H1 (cell line): ENCODE data around the gene MCEE. TPM values are rescaled to one million over a fixed set of nuclear protein-coding genes. Genes with fewer than 3 reads are reported as not detected.

Experiments
- ASH2L ChIP-seq: fragments of 200-600, 300-600 bp; sonication (generic); IDR thresholded peaks from one replicate; pipeline ENCODE4 v1.7.1; 2017; ENCODE audit warnings: low read length
- BACH1 ChIP-seq: IDR thresholded peaks from 2 replicates; pipeline ENCODE4 v1.6.1; 2012; ENCODE audit warnings: low read length, improper control_type of control experiment
- CHD2 ChIP-seq: IDR thresholded peaks from 2 replicates; pipeline ENCODE4 v1.6.1; 2012; ENCODE audit warnings: low read length, improper control_type of control experiment
- CREB1 ChIP-seq: IDR thresholded peaks from 2 replicates; pipeline ENCODE4 v1.6.1; 2012; ENCODE audit warnings: inconsistent platforms
- CTBP2 ChIP-seq: IDR thresholded peaks from 2 replicates; pipeline ENCODE4 v1.7.0; 2011; ENCODE audit warnings: borderline replicate concordance, mild to moderate bottlenecking, moderate library complexity, mixed read lengths, low read length; ENCODE audit not compliant: insufficient read depth, insufficient read length
- EGR1 ChIP-seq: IDR thresholded peaks from 2 replicates; pipeline ENCODE4 v1.6.1; 2011; ENCODE audit warnings: low read depth, low read length, borderline replicate concordance
- EZH2 ChIP-seq: fragments of 200-600 bp; sonication (generic); IDR thresholded peaks from 2 replicates; pipeline ENCODE4 v1.7.1; 2012; ENCODE audit warnings: low read depth, mild to moderate bottlenecking, moderate library complexity, low read length, inconsistent platforms; ENCODE audit not compliant: severe bottlenecking
- GABPA ChIP-seq: IDR thresholded peaks from 2 replicates; pipeline ENCODE4 v1.6.1; 2011; ENCODE audit warnings: mild to moderate bottlenecking, low read length, moderate library complexity, borderline replicate concordance; ENCODE audit not compliant: insufficient read depth
- HDAC2 ChIP-seq, 2 experiments: fragments of 300-600 bp in 1 of 2; sonication (generic) in 1 of 2; IDR thresholded peaks; 2 replicates each; pipeline ENCODE4 v1.6.1; 2011 to 2012; ENCODE audit warnings: low read depth in 2 of 2, low read length in 2 of 2, mild to moderate bottlenecking in 2 of 2, moderate library complexity in 2 of 2, borderline replicate concordance in 1 of 2, inconsistent platforms in 1 of 2
- JUND ChIP-seq: IDR thresholded peaks from 2 replicates; pipeline ENCODE4 v1.6.1; 2011; ENCODE audit warnings: mild to moderate bottlenecking, improper control_type of control experiment, low read length
- KDM1A ChIP-seq: fragments of 200-600, 300-600 bp; sonication (generic); IDR thresholded peaks from 2 replicates; pipeline ENCODE4 v1.7.1; 2016; ENCODE audit warnings: mild to moderate bottlenecking, low read length, borderline replicate concordance
- MAX ChIP-seq: IDR thresholded peaks from 2 replicates; pipeline ENCODE4 v1.6.1; 2012; ENCODE audit warnings: inconsistent platforms
- POU5F1 ChIP-seq: IDR thresholded peaks from 2 replicates; pipeline ENCODE4 v1.6.1; 2011; ENCODE audit warnings: low read depth, mild to moderate bottlenecking, low read length, moderate library complexity
- RNF2 ChIP-seq: fragments of 200-900, 300-1000 bp; sonication (generic); IDR thresholded peaks from 2 replicates; pipeline ENCODE4 v1.7.1; 2016; ENCODE audit warnings: borderline replicate concordance, low read depth, mild to moderate bottlenecking, antibody characterized with exemption, low read length; ENCODE audit not compliant: poor library complexity, severe bottlenecking; ENCODE audit errors: missing control alignments
- SIX5 ChIP-seq: IDR thresholded peaks from 2 replicates; pipeline ENCODE4 v1.6.1; 2011; ENCODE audit warnings: mild to moderate bottlenecking, low read depth, low read length
- SP1 ChIP-seq: IDR thresholded peaks from 2 replicates; pipeline ENCODE4 v1.6.1; 2011; ENCODE audit warnings: low read depth, low read length
- SP2 ChIP-seq: IDR thresholded peaks from 2 replicates; pipeline ENCODE4 v1.6.1; 2012; ENCODE audit warnings: mild to moderate bottlenecking, low read length, inconsistent platforms
- TEAD4 ChIP-seq: IDR thresholded peaks from 2 replicates; pipeline ENCODE4 v1.6.1; 2012; ENCODE audit warnings: low read depth, low read length, inconsistent platforms, mixed read lengths
- polyA plus RNA-seq, 7 experiments: library from polyadenylated mRNA; depleted of rRNA in 3 of 7; stranded (reverse) in 5 of 7; unstranded in 2 of 7; fragments of >200 nt in 5 of 7; fragments of 200-250 nt in 2 of 7; gene quantifications; 1 replicate in 5 of 7; 2 replicates in 1 of 7; 4 replicates in 1 of 7; pipeline versions ENCODE4 v1.2.1 to v1.2.3, GENCODE V29; 2011 to 2013; ENCODE audit warnings: missing spikeins in 2 of 7, mixed read lengths in 2 of 7
- total RNA-seq: library from RNA; stranded (reverse); fragmentation: NEBNext Ultra II Directional; extraction: Animal tissue kit (Norgen Biotek cat#: 25700); gene quantifications from 2 replicates; pipeline ENCODE4 v1.2.1, GENCODE V29; 2021

The MCEE gene
- total and polyA plus RNA-seq, 2 of the 8 experiments (the other 6 are each of a cell fraction or from before 2014, with no cell fraction given) = 7.3 to 14.1 TPM

- peak; percentile 99 for TF ChIP-seq GABPA
- TF ChIP-seq EZH2 = no peak
- TF ChIP-seq EGR1 = no peak
- TF ChIP-seq BACH1 = peak; percentile 44; the same call in 1 of the 2 replicates
- TF ChIP-seq SIX5 = peak; percentile 17; the same call in 1 of the 2 replicates
- TF ChIP-seq CREB1 = peak; percentile 86; the same call in 1 of the 2 replicates
- peak; percentile 72; the same call in 1 of the 2 replicates for TF ChIP-seq SP1
- TF ChIP-seq CTBP2 = no peak
- TF ChIP-seq ASH2L = peak; percentile 87
- no peak for TF ChIP-seq JUND
- no peak for TF ChIP-seq CHD2
- no peak for TF ChIP-seq RNF2
- peak; percentile 68 to 77; a peak in 2 of 4 replicates for TF ChIP-seq HDAC2 (IDR thresholded peaks at IDR 0.05; ENCODE audit: borderline replicate concordance in 1 of 2, low read depth in 2 of 2, low read length in 2 of 2)
- TF ChIP-seq MAX = peak; percentile 96
- 0 out of 2 replicates have a peak, but pooled peaks have one; percentile 29 for TF ChIP-seq TEAD4
- no peak; the same call in 1 of the 2 replicates for TF ChIP-seq SP2
- TF ChIP-seq KDM1A = no peak
- TF ChIP-seq POU5F1 = no peak
These were observed at the start of gene MCEE, which contains the start of gene MPHOSPH10 (continued) for GRCh38 chr2:71130152-71130904.
